Neutrophil (primary cell): Measurements from ENCODE around the gene NUDT14.

ENCODE experiments used
- H3K27ac ChIP-seq: fragments of 200-600 bp; sonication (generic); 2 replicates; pipeline ENCODE4 v1.5.1; 2016; ENCODE audit warnings: mild to moderate bottlenecking, moderate library complexity
- H3K27me3 ChIP-seq: fragments of 200-600 bp; sonication (generic); 2 replicates; pipeline ENCODE4 v1.6.0; 2016; ENCODE audit warnings: mild to moderate bottlenecking
- H3K36me3 ChIP-seq: fragments of 200-600 bp; sonication (generic); 2 replicates; pipeline ENCODE4 v1.5.1; 2017
- H3K4me1 ChIP-seq, 2 experiments: fragments of 200-600 bp in 1 of 2; sonication (generic) in 1 of 2; 1 replicate in 1 of 2; 2 replicates in 1 of 2; pipeline versions ENCODE4 v1.5.1 to v1.6.1; 2013 to 2016; ENCODE audit warnings: low read depth in 1 of 2, low read length in 1 of 2, mild to moderate bottlenecking in 1 of 2, moderate library complexity in 1 of 2; ENCODE audit not compliant: control insufficient read depth in 1 of 2, insufficient read depth in 1 of 2
- H3K4me3 ChIP-seq, 2 experiments: fragments of 200-600 bp in 1 of 2; sonication (generic) in 1 of 2; 1 replicate in 1 of 2; 2 replicates in 1 of 2; pipeline ENCODE4 v1.5.1; 2013 to 2016; ENCODE audit warnings: low read depth in 1 of 2, low read length in 1 of 2, mild to moderate bottlenecking in 1 of 2, moderate library complexity in 1 of 2
- H3K9me3 ChIP-seq: fragments of 200-600 bp; sonication (generic); 2 replicates; pipeline ENCODE4 v1.5.1; 2016
- TF ChIP-seq, protein P1 (sequence below): fragments of 200-600 bp; sonication (generic); IDR thresholded peaks from 2 replicates; pipeline ENCODE4 v1.5.1; 2016; ENCODE audit warnings: antibody characterized with exemption

The NUDT14 gene

GRCh38 chr14:105132921-105133654 lies 48.0 kb downstream of the NUDT14 start:
- Histone ChIP-seq H3K27ac (no peak overlapping the region), H3K36me3 (no peaks in the 10 kb centered on the region), H3K27me3 (peaks cover 17% of the 10 kb centered on the region), H3K9me3 (peaks cover 12% of the 10 kb centered on the region), H3K4me1 (no peaks in the 10 kb centered on the region), H3K4me3 (no peak overlapping the region)
- TF ChIP-seq, protein P1, sequence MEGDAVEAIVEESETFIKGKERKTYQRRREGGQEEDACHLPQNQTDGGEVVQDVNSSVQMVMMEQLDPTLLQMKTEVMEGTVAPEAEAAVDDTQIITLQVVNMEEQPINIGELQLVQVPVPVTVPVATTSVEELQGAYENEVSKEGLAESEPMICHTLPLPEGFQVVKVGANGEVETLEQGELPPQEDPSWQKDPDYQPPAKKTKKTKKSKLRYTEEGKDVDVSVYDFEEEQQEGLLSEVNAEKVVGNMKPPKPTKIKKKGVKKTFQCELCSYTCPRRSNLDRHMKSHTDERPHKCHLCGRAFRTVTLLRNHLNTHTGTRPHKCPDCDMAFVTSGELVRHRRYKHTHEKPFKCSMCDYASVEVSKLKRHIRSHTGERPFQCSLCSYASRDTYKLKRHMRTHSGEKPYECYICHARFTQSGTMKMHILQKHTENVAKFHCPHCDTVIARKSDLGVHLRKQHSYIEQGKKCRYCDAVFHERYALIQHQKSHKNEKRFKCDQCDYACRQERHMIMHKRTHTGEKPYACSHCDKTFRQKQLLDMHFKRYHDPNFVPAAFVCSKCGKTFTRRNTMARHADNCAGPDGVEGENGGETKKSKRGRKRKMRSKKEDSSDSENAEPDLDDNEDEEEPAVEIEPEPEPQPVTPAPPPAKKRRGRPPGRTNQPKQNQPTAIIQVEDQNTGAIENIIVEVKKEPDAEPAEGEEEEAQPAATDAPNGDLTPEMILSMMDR = no peak

GRCh38 chr14:105131241-105131640 lies 49.9 kb downstream of the NUDT14 start:
- Histone ChIP-seq H3K36me3 (no peaks in the 10 kb centered on the region), H3K4me3 (no peak overlapping the region), H3K9me3 (peaks cover 12% of the 10 kb centered on the region), H3K27ac (no peak overlapping the region), H3K4me1 (no peaks in the 10 kb centered on the region), H3K27me3 (peaks cover 17% of the 10 kb centered on the region)
- TF ChIP-seq, protein P1 = no peak

DNA sequence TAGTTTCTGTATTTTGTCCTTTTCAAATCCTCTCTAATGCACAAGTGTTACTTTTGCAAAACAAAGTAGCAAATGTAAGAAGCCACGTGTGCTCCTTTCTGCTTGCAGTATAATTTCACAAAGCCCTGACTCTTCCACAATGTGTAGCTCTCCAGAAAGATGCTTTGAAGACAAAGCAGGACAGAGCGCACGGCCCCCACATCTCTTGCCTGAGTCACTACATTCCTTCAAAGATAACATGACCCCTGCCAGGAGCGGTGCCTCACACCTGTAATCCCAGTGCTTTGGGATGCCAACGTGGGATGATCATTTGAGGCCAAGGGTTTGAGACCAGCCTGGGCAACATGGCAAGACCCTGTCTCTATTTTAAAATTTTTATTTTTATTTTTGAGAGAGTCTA lies 53.1 kb downstream of the NUDT14 start:
- TF ChIP-seq, protein P1 = no peak
- Histone ChIP-seq H3K9me3 (peaks cover 12% of the 10 kb centered on the region), H3K4me3 (no peak overlapping the region)

DNA sequence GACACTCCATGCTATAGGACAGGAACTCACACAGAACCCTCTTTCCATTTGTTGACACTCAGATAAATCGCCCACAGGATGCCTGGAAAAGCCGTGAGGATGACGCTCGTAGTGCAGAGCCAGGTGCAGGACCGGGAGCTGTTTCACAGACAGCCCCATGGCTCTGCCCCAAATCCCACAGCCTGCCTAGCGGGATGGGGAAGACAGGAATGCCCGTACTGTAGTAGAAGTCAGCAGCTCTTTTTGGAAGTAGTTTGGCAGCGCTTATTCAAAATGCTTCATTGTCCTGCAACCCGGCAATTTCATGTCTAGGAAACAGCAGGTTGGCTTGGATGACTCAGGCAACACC lies 54.2 kb downstream of the NUDT14 start:
- TF ChIP-seq, protein P1 = no peak
- H3K27ac ChIP-seq = no peak overlapping the region
- H3K27me3 ChIP-seq = peaks cover 39% of the 10 kb centered on the region
- peaks cover 10% of the 10 kb centered on the region for H3K9me3 ChIP-seq
- no peaks in the 10 kb centered on the region for H3K36me3 ChIP-seq
- no peak overlapping the region for H3K4me3 ChIP-seq
- H3K4me1 ChIP-seq = no peaks in the 10 kb centered on the region

More for the DNA sequence above, 53.1 kb downstream of the NUDT14 start:
- Histone ChIP-seq H3K36me3 (no peaks in the 10 kb centered on the region), H3K27ac (no peak overlapping the region), H3K4me1 (no peaks in the 10 kb centered on the region), H3K27me3 (peaks cover 32% of the 10 kb centered on the region)

DNA sequence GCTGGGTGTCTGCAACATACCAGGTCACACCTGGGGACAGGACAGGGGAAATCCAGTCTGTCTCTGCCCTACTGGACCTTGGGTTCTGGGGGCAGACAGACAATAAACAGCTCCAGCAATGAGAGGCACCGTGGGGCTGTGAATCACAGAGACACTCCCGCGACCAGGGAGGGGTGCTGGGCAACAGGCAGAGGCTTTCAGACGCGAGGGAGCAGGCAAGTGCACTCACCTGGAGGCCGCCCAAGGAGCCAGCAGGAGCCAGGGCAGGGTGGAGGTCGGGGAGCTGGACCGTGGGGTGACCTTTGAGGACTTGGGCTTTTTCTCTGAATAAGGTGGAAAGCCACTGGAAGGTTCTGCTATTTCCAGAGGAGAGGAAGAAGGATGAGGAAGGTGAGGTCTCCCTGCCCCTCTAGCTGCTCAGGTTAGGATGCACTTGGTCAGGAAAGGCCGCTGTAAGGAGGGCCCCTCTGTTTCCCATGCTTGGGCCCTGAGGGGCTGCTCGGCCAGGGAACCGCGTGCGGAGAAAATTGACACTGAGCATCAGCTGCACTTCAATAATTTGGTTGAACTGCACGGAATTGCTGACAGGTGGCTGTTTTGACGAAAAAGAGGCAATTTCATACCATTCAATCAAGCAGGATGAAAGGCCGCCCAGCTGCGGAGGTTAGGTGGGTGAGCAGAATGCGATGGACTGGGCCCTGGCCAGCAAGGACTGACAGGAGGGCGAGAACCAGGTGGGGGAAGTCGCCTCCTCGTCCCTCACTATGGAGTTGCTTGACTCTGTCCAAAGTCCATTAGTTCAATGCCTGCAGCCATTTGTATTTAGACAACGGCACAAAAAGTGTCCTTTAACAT lies 54.8 kb downstream of the NUDT14 start:
- Histone ChIP-seq H3K36me3 (no peaks in the 10 kb centered on the region), H3K4me1 (no peaks in the 10 kb centered on the region), H3K27ac (no peak overlapping the region), H3K4me3 (no peak overlapping the region), H3K9me3 (peaks cover 4% of the 10 kb centered on the region), H3K27me3 (peaks cover 34% of the 10 kb centered on the region)
- TF ChIP-seq, protein P1 = no peak
